ENCODE data around the gene PHF12.
"Not testable (repeated sequence)": the region's sequence is repeated elsewhere in the genome, so short reads cannot be mapped to it uniquely, and the experiment has no call there.

Gene PHF12

GRCh38 chr17:28878158-28878910 is 73.0 kb downstream of the PHF12 start:
- no peak overlapping the region for H3K4me3 ChIP-seq
- H3K27ac ChIP-seq, result no peak overlapping the region
- TF ChIP-seq CTCF (IDR thresholded peaks at IDR 0.05), result no peak
- DNase-seq (ENCODE audit: low spot score), result no peak

- DNase-seq (ENCODE audit: low spot score); H3K27ac ChIP-seq; H3K4me3 ChIP-seq: not testable (repeated sequence)
Measured at GRCh38 chr17:28877150-28877711, 74.1 kb downstream of the PHF12 start.

GRCh38 chr17:28875848-28876550 is 75.3 kb downstream of the PHF12 start:
- no peak for DNase-seq (ENCODE audit: low spot score)
- Histone ChIP-seq H3K27ac (no peak overlapping the region), H3K4me3 (no peak overlapping the region)
- no peak for TF ChIP-seq CTCF (IDR thresholded peaks at IDR 0.05)

- Histone ChIP-seq H3K4me3 (no peak overlapping the region), H3K27ac (no peak overlapping the region)
- no peak for TF ChIP-seq CTCF (IDR thresholded peaks at IDR 0.05)
- no peak for DNase-seq (ENCODE audit: low spot score)
Measured at GRCh38 chr17:28874750-28875149, 76.6 kb downstream of the PHF12 start.

- DNase-seq (ENCODE audit: low spot score), result no peak
- TF ChIP-seq CTCF (IDR thresholded peaks at IDR 0.05), result no peak
- Histone ChIP-seq H3K27ac (no peak overlapping the region), H3K4me3 (no peak overlapping the region)
Measured at GRCh38 chr17:28873839-28874238, 77.5 kb downstream of the PHF12 start.

- Histone ChIP-seq H3K4me3 (no peak overlapping the region), H3K27ac (no peak overlapping the region)
- no peak for TF ChIP-seq CTCF (IDR thresholded peaks at IDR 0.05)
- DNase-seq (ENCODE audit: low spot score), result no peak
Measured at GRCh38 chr17:28871056-28871579, 80.2 kb downstream of the PHF12 start.

- H3K4me3 ChIP-seq, result no peak overlapping the region
- DNase-seq (ENCODE audit: low spot score), result no peak
- no peak for TF ChIP-seq CTCF (IDR thresholded peaks at IDR 0.05)
- no peak overlapping the region for H3K27ac ChIP-seq
Measured at GRCh38 chr17:28867276-28867675, 84.0 kb downstream of the PHF12 start.

Data from coronary artery (tissue), 2 donors.